Stimulated activated CD8-positive, alpha-beta memory T cell treated with anti-CD3 and anti-CD28 coated beads, Interleukin-4, amount 100 ng/mL, for 24 hours (primary cell): ENCODE measurements around the gene TRPM4.
A peak's percentile ranks its signal among the peaks of the same experiment; 100 is the strongest.
"Not testable (repeated sequence)": the region's sequence is repeated elsewhere in the genome, so short reads cannot be mapped to it uniquely, and the experiment has no call there.

ENCODE experiments used
- DNase-seq: peaks from one replicate; pipeline ENCODE4 v3.0.0-alpha.2; 2020; ENCODE audit warnings: low read depth

TRPM4 gene

GRCh38 chr19:49127225-49127624 lies 30.4 kb upstream of the TRPM4 start:
- not testable (repeated sequence) for DNase-seq

GRCh38 chr19:49127674-49128544 lies 29.7 kb upstream of the TRPM4 start:
- peak; percentile 88 for DNase-seq

- no peak for DNase-seq
Measured at GRCh38 chr19:49128545-49129237, 28.9 kb upstream of the TRPM4 start.

GRCh38 chr19:49129238-49129583 lies 28.4 kb upstream of the TRPM4 start:
- DNase-seq = no peak

GRCh38 chr19:49130325-49130724 lies 27.3 kb upstream of the TRPM4 start:
- DNase-seq = no peak

GRCh38 chr19:49132974-49133609 lies 24.5 kb upstream of the TRPM4 start:
- no peak for DNase-seq

GRCh38 chr19:49133621-49134454 lies 23.8 kb upstream of the TRPM4 start:
- DNase-seq = no peak

GRCh38 chr19:49135686-49136085 lies 21.9 kb upstream of the TRPM4 start:
- DNase-seq = no peak

GRCh38 chr19:49136771-49137171 lies 20.8 kb upstream of the TRPM4 start:
- DNase-seq = no peak

- DNase-seq = no peak
Measured at GRCh38 chr19:49140951-49141350, 16.6 kb upstream of the TRPM4 start.

- DNase-seq = no peak
Measured at GRCh38 chr19:49141352-49141751, 16.2 kb upstream of the TRPM4 start.

- DNase-seq = peak; percentile 58
Measured at GRCh38 chr19:49142866-49143335, 14.7 kb upstream of the TRPM4 start.

- DNase-seq = peak; percentile 65
Measured at GRCh38 chr19:49145573-49146407, 11.8 kb upstream of the TRPM4 start.

GRCh38 chr19:49146408-49146770 lies 11.2 kb upstream of the TRPM4 start:
- DNase-seq = not testable (repeated sequence)

- DNase-seq = no peak
Measured at GRCh38 chr19:49148044-49148682, 9.4 kb upstream of the TRPM4 start.

- peak; percentile 72 for DNase-seq
Measured at GRCh38 chr19:49148784-49149651, 8.6 kb upstream of the TRPM4 start.

GRCh38 chr19:49149652-49150105 lies 7.9 kb upstream of the TRPM4 start:
- DNase-seq = no peak

- DNase-seq = no peak
Measured at GRCh38 chr19:49150106-49150943, 7.3 kb upstream of the TRPM4 start.

- no peak for DNase-seq
Measured at GRCh38 chr19:49150944-49151243, 6.7 kb upstream of the TRPM4 start.
